M059J (cell line): Measurements from ENCODE around the gene RFESD. TPM values are rescaled to one million over a fixed set of nuclear protein-coding genes. Genes with fewer than 3 reads are reported as not detected.

Experiments used
- total RNA-seq: library from RNA; depleted of rRNA; stranded (reverse); fragments of >200 nt; shearing (Covaris generic); gene quantifications from 2 replicates; pipeline ENCODE4 v1.2.3, GENCODE V29; 2014; rRNA removed

RFESD gene
- total RNA-seq, 1 experiment from 2014 or later = 1.7 TPM

Other genes with a start within 250 kb of the RFESD start
- gene SKIC3, start 91.8 kb upstream of the RFESD start, total RNA-seq = 36.8 and 44.8 TPM in 2 replicates
- gene ARSK, start 91.7 kb upstream of the RFESD start, total RNA-seq = 12.3 and 13.4 TPM in 2 replicates
- gene GPR150, start 26.7 kb upstream of the RFESD start, total RNA-seq = 0.34 and 2.4 TPM in 2 replicates
- gene SPATA9, start 36.2 kb downstream of the RFESD start, total RNA-seq = 0.54 and 1.3 TPM in 2 replicates
- 192 and 286 TPM in 2 replicates for gene RHOBTB3, start 84.6 kb downstream of the RFESD start, total RNA-seq
- 34.6 and 38.7 TPM in 2 replicates for gene GLRX, start 175.9 kb downstream of the RFESD start, total RNA-seq